Measurements from ENCODE around the gene TRIM17.
A peak's percentile ranks its signal among the peaks of the same experiment; 100 is the strongest.

The TRIM17 gene

DNA sequence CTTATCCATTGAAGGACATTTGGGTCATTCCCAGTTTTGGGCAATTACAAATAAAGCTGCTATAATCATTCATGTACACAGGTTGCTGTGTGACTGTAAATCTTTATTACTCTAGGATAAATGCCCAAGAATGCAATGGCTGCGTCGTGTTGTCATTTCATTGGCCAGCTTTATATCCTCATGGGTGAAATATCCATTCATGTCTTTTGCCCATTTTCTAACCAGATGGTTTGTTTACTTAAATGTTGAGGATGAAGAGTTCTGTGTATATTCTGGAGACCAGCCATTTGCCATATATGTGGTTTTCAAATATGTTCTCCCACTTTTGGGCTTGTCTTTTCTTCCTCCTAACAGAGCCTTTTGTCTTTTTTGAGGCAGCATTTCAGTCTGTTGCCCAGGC is 35.3 kb downstream of the TRIM17 start:
- no peak for DNase-seq (ENCODE audit: extremely low read depth in 1 of 2, low read depth in 1 of 2)

GRCh38 chr1:228379666-228380065 is 37.0 kb downstream of the TRIM17 start:
- DNase-seq (ENCODE audit: extremely low read depth in 1 of 2, low read depth in 1 of 2), result no peak

GRCh38 chr1:228378873-228379460 is 37.7 kb downstream of the TRIM17 start:
- no peak for DNase-seq (ENCODE audit: extremely low read depth in 1 of 2, low read depth in 1 of 2)

DNA sequence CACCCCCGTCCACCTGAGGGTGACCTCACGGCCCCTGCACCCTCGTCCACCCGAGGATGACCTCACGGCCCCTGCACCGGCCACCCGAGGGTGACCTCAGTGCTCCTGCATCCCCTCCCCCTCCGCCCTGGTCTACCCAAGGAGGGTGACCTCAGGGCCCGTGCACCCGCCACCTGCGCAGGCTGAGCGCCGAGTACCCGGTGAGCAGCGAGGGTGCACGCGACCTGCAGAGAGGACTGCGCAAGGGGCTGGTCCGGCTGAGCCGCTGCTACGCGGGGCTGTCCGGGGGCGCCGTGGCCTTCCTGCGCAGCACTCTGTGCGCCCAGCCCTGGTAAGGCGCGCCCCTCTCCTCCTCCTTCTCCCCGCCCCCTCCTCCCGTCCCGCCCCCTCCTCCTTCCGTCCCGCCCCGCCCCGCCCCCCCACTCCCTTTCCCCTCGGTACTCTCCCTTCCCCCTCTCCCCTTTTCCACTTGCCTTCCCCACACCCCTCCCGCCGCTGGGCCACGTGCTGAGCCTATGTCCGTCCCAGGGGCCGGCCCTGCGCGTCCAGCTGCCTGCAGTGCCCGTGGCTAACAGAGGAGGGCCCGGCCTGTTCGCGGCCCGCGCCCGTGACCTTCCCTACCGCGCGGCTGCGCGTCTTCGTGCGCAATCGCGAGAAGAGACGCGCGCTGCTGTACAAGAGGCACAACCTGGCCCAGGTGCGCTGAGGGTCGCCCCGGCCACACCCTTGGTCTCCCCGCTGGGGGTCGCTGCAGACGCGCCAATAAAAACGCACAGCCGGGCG is 38.4 kb downstream of the TRIM17 start:
- DNase-seq (ENCODE audit: extremely low read depth in 1 of 2, low read depth in 1 of 2), result peak in 1 of 2 donors; percentile 23

DNA sequence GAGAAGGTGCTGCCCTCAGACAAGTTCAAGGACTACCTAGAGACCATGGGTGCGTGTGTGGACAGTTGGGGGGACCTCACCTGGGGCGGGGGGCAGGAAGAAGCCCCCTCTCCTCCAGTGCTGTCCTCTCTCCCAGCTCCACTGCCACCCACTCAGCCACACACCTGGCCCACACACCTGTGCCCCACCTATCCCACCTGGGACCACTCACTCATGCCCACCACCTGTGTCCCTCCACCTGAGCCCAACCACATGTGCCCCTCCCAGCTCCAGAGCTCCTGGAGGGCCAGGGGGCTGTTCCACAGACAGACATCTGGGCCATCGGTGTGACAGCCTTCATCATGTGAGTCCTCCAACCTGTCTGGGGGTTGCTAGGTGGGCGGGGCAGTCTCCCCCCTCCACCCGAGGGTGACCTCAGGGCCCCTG is 39.0 kb downstream of the TRIM17 start:
- no peak for DNase-seq (ENCODE audit: extremely low read depth in 1 of 2, low read depth in 1 of 2)

DNA sequence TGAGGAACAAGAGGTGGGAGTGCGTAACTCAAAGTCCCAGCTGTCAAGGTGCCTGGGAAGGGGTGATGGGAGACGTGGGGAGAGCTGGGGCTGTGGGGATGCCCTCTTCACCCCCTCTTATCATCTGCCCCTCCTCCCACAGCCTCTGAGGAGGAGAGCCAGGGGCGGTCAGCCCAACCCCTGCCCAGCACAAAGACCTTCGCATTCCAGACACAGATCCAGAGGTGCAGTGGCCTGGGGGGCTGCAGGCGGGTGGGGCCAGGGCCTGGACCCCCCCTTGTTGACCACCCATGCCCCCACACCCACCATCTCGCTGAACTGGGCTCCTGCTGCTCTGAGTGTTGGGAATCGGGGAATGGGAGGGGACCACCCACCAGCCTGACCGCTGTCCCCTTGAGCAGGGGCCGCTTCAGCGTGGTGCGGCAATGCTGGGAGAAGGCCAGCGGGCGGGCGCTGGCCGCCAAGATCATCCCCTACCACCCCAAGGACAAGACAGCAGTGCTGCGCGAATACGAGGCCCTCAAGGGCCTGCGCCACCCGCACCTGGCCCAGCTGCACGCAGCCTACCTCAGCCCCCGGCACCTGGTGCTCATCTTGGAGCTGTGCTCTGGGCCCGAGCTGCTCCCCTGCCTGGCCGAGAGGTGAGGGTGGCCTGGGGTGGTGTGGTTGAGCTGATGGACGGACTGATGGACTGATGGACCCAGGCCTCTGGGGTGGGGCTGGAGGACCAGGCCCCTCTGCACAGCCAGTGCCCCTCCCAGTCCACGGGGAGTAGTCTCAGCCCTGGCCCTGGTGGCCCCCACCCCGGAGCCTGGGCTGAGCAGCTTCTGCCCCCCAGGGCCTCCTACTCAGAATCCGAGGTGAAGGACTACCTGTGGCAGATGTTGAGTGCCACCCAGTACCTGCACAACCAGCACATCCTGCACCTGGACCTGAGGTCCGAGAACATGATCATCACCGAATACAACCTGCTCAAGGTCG is 39.7 kb downstream of the TRIM17 start:
- DNase-seq (ENCODE audit: extremely low read depth in 1 of 2, low read depth in 1 of 2), result no peak

DNA sequence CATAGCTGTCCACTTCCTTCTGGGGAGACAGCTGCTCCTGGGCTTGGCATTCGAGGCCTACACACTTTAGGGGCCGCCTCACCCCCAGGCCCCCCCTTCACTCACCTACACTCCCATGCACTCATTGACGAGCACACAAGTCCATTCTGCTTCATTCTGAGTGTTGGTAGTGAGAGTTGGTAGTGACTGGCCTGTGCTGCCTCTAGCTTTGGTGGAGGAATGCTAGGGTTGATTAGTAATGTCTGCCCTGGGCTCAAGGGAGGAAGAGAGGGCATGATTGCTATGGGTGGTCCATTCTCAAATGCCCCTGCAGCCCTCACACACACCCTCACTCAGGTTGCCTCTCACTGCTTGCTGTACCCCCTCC is 40.4 kb downstream of the TRIM17 start:
- no peak for DNase-seq (ENCODE audit: extremely low read depth in 1 of 2, low read depth in 1 of 2)

GRCh38 chr1:228375578-228376261 is 40.9 kb downstream of the TRIM17 start:
- no peak for DNase-seq (ENCODE audit: extremely low read depth in 1 of 2, low read depth in 1 of 2)

DNA sequence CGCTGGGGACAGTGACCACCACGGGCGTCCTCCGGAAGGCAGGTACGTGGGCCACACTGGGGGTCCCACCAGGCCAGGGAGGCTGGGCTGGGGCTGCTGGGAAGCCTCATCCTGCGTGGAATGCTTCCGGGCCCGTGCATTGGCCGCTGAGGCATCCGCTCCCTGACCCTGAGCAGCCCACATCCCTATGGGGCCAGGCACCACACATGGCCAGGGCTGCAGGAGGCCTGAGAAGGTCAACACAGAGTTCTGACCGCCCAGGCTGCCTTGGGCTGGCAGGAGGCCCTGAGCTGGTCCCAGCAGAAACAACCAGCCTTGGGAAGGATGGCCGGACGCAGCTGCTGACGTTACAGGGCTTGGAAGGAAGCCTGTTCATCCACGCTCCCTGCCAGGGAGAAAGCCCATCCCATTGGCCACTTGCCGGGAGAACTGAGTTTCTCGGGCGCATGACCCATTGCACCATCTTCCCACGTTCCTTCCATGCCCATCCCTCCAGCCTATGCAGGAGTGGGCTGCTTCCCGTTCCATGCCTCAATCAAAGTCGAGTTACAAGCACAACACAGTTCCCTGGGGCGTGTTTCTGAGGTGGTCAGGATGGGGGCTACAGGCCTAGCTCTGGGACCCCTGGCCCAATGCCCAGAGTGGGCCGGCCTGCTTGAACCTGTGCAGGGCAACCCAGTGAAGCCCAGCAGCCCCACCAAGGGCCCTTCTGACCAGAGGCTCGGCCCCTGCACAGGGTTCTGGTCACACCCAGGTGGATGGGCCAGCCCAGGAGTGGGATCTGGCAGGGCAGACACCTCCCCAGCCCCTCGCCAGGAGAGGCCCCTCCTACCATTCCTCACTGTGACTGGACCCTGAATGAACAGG is 41.7 kb downstream of the TRIM17 start:
- DNase-seq (ENCODE audit: extremely low read depth in 1 of 2, low read depth in 1 of 2), result no peak

DNA sequence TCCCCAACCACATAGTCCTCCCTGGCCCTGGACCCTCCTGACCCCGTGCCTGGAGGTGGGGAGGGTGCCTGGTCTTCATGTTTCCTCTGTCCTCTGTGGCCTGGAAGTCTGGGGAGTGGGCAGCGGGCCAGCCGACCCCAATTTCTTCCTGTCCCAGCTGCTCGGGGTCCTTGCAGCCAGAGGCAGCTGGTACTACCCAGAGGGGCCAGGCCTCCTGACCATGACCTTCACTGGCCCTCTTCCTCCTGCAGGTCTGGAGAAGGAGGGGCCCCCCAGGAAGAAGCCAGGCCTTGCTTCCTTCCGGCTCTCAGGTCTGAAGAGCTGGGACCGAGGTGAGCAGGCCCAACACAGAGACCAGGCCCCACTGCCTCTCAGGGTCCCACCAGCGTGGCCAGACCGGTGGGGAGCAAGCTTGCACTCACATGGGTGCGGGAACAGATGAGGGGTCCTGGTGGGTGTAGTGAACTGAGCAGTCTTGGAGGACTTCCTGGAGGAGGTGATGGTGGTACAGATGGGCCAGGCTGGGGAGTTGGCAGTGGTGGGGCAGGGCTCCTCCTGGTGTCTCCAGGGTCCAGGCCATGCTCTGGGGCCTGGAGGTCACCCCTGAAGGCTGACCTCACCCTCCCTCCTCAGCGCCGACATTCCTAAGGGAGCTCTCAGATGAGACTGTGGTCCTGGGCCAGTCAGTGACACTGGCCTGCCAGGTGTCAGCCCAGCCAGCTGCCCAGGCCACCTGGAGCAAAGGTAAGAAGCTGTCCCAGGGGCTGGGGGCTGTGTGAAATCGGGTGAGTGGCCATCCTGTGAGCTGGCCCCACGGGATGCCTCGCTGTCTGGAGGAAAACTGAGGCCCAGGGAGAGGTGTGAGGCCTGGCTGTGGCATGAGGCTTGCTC is 42.7 kb downstream of the TRIM17 start:
- DNase-seq (ENCODE audit: extremely low read depth in 1 of 2, low read depth in 1 of 2), result no peak

- DNase-seq (ENCODE audit: extremely low read depth in 1 of 2, low read depth in 1 of 2), result no peak
Observed at GRCh38 chr1:228373004-228373680, 43.5 kb downstream of the TRIM17 start.

DNA sequence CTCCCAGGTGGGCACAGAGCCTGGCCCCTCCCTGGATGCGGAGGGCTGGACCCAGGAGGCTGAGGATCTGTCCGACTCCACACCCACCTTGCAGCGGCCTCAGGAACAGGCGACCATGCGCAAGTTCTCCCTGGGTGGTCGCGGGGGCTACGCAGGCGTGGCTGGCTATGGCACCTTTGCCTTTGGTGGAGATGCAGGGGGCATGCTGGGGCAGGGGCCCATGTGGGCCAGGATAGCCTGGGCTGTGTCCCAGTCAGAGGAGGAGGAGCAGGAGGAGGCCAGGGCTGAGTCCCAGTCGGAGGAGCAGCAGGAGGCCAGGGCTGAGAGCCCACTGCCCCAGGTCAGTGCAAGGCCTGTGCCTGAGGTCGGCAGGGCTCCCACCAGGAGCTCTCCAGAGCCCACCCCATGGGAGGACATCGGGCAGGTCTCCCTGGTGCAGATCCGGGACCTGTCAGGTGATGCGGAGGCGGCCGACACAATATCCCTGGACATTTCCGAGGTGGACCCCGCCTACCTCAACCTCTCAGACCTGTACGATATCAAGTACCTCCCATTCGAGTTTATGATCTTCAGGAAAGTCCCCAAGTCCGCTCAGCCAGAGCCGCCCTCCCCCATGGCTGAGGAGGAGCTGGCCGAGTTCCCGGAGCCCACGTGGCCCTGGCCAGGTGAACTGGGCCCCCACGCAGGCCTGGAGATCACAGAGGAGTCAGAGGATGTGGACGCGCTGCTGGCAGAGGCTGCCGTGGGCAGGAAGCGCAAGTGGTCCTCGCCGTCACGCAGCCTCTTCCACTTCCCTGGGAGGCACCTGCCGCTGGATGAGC is 44.3 kb downstream of the TRIM17 start:
- DNase-seq (ENCODE audit: extremely low read depth in 1 of 2, low read depth in 1 of 2), result no peak

DNA sequence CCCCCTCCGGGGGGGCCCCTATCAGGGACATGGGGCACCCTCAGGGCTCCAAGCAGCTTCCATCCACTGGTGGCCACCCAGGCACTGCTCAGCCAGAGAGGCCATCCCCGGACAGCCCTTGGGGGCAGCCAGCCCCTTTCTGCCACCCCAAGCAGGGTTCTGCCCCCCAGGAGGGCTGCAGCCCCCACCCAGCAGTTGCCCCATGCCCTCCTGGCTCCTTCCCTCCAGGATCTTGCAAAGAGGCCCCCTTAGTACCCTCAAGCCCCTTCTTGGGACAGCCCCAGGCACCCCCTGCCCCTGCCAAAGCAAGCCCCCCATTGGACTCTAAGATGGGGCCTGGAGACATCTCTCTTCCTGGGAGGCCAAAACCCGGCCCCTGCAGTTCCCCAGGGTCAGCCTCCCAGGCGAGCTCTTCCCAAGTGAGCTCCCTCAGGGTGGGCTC is 44.9 kb downstream of the TRIM17 start:
- DNase-seq (ENCODE audit: extremely low read depth in 1 of 2, low read depth in 1 of 2), result no peak

DNA sequence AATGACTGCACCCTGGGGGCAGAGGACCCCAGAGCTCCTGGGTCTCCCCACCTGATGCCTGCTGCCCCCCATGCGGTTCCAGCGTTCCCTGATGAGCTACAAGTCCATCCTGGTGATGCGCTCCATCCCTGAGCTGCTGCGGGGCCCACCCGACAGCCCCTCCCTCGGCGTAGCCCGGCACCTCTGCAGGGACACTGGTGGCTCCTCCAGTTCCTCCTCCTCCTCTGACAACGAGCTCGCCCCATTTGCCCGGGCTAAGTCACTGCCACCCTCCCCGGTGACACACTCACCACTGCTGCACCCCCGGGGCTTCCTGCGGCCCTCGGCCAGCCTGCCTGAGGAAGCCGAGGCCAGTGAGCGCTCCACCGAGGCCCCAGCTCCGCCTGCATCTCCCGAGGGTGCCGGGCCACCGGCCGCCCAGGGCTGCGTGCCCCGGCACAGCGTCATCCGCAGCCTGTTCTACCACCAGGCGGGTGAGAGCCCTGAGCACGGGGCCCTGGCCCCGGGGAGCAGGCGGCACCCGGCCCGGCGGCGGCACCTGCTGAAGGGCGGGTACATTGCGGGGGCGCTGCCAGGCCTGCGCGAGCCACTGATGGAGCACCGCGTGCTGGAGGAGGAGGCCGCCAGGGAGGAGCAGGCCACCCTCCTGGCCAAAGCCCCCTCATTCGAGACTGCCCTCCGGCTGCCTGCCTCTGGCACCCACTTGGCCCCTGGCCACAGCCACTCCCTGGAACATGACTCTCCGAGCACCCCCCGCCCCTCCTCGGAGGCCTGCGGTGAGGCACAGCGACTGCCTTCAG is 45.5 kb downstream of the TRIM17 start:
- no peak for DNase-seq (ENCODE audit: extremely low read depth in 1 of 2, low read depth in 1 of 2)

DNA sequence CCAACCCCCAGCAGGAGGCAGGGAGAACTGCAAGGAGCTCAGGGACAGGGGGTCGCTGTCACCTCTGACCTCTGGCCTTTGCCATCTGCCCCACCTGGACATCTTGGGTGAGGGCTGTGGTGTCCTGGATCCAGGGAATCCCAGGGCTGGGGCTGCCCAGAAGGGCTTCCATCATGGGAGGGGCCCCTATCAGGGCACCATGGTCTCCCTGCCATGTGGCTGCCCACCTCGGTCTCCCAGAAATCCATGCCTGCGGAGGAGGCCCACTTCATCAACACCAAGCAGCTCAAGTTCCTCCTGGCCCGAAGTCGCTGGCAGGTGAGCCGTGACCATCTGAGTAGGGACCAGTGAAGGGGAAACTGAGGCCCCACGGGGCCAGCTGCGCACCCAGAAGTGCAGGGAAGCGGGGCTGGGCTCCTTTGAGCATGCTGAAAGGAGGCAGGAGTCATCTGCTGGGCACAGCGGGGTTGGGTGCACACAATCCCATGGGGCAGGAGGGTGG is 46.2 kb downstream of the TRIM17 start:
- DNase-seq (ENCODE audit: extremely low read depth in 1 of 2, low read depth in 1 of 2), result no peak

DNA sequence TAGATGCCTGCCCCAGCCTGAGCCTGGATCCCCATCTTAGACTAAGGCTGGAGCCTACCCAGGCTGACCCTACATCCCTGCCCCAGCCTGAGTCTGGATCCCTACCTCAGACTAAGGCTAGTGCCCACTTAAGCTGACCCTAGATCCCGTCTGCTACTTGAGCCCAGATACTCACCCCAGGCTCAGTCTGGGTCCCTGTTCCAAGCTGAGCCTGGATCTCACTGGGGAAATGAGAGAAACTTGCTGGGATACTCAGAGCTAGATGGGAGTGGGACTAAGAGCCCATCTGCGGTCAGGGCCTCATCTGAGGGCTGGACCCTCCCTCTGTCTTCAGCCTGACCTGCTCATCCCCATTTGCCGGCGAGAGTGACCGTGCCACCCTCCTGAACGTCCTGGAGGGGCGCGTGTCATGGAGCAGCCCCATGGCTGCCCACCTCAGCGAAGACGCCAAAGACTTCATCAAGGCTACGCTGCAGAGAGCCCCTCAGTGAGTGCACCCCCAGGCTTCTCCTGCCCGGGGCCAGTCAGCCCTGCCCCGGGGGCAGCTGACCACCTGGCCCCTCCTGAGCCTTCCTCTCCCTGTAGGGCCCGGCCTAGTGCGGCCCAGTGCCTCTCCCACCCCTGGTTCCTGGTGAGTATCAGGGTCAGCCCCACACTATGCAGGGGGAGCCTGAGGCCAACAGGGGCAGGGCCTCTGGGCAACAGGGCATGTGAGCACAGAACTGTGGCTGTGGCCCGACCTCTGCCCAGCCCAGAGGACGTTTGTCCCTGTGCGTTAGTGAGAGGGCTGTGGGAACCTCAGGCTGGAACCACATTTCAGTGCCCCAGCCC is 46.8 kb downstream of the TRIM17 start:
- no peak for DNase-seq (ENCODE audit: extremely low read depth in 1 of 2, low read depth in 1 of 2)

Data from activated CD8-positive, alpha-beta memory T cell treated with anti-CD3 and anti-CD28 coated beads for 1 hour (primary cell).